HEK293 (cell line): ENCODE measurements around the gene PTTG2.

ENCODE experiments used
- CTCF ChIA-PET: fragments of 350-600 bp; formaldehyde crosslinking; extraction: SDS; loops from one replicate; lab custom pipeline; 2021; ENCODE audit warnings: antibody characterized with exemption; lab: Yijun Ruan, JAX
- POLR2A ChIA-PET: fragments of 300-600 bp; formaldehyde crosslinking; extraction: SDS; loops from one replicate; lab custom pipeline; 2020; ENCODE audit warnings: antibody characterized with exemption, inconsistent platforms; lab: Yijun Ruan, JAX
- H3K27ac ChIP-seq: fragments of 200-500 bp; sonication (Bioruptor generic); 2 replicates; pipeline ENCODE4 v1.5.1; 2014; ENCODE audit warnings: low read depth, low read length, control low read depth, inconsistent platforms; ENCODE audit errors: extremely low read depth
- H3K36me3 ChIP-seq, 2 experiments: fragments of 200-500 bp in 1 of 2; sonication (Bioruptor generic) in 1 of 2; 1 replicate in 1 of 2; 2 replicates in 1 of 2; pipeline ENCODE4 v1.5.1; 2014 to 2017; ENCODE audit warnings: inconsistent platforms in 2 of 2, low read length in 2 of 2; ENCODE audit not compliant: control insufficient read depth in 2 of 2, insufficient read depth in 1 of 2
- H3K4me1 ChIP-seq: fragments of 200-500 bp; sonication (Bioruptor generic); 2 replicates; pipeline ENCODE4 v1.5.1; 2014; ENCODE audit warnings: mild to moderate bottlenecking, low read length, inconsistent platforms; ENCODE audit not compliant: control insufficient read depth, insufficient read depth
- H3K4me3 ChIP-seq: 2 replicates; pipeline ENCODE4 v1.5.1; 2011; ENCODE audit warnings: low read depth, mild to moderate bottlenecking, control low read depth, low read length, moderate library complexity
- H3K9me3 ChIP-seq: fragments of 200-500 bp; sonication (Bioruptor generic); 2 replicates; pipeline ENCODE4 v1.5.1; 2014; ENCODE audit warnings: low read depth, low read length, inconsistent platforms; ENCODE audit not compliant: control insufficient read depth, insufficient read depth
- CTCF ChIP-seq: fragments of 450-650 bp; formaldehyde crosslinking; IDR thresholded peaks from 2 replicates; pipeline ENCODE4 v1.5.1; 2016; ENCODE audit warnings: missing biosample characterization, missing genetic modification characterization
- GLIS2 ChIP-seq: fragments of 450-650 bp; formaldehyde crosslinking; IDR thresholded peaks from 2 replicates; pipeline ENCODE4 v1.5.1; 2016; ENCODE audit warnings: missing biosample characterization, missing genetic modification characterization
- WT1 ChIP-seq: fragments of 450-650 bp; formaldehyde crosslinking; IDR thresholded peaks from 2 replicates; pipeline ENCODE4 v1.5.1; 2016; ENCODE audit warnings: missing biosample characterization, missing genetic modification characterization
- ZBTB1 ChIP-seq: fragments of 450-650 bp; formaldehyde crosslinking; IDR thresholded peaks from 2 replicates; pipeline ENCODE4 v1.5.1; 2016; ENCODE audit warnings: missing biosample characterization, missing genetic modification characterization
- ZBTB10 ChIP-seq: fragments of 450-650 bp; formaldehyde crosslinking; IDR thresholded peaks from 2 replicates; pipeline ENCODE4 v1.5.1; 2016; ENCODE audit warnings: missing biosample characterization, missing genetic modification characterization
- ZBTB7A ChIP-seq: fragments of 450-650 bp; formaldehyde crosslinking; IDR thresholded peaks from 2 replicates; pipeline ENCODE4 v1.5.1; 2016; ENCODE audit warnings: low read depth, missing biosample characterization, missing genetic modification characterization
- ZBTB8A ChIP-seq: fragments of 450-650 bp; formaldehyde crosslinking; IDR thresholded peaks from 2 replicates; pipeline ENCODE4 v1.5.1; 2016; ENCODE audit warnings: missing biosample characterization, missing genetic modification characterization
- ZFP69B ChIP-seq: fragments of 450-650 bp; formaldehyde crosslinking; IDR thresholded peaks from 2 replicates; pipeline ENCODE4 v1.5.1; 2016; ENCODE audit warnings: missing biosample characterization, missing genetic modification characterization
- ZIC2 ChIP-seq: fragments of 450-650 bp; formaldehyde crosslinking; IDR thresholded peaks from 2 replicates; pipeline ENCODE4 v1.5.1; 2016; ENCODE audit warnings: missing biosample characterization, missing genetic modification characterization
- ZNF175 ChIP-seq: fragments of 450-650 bp; formaldehyde crosslinking; IDR thresholded peaks from 2 replicates; pipeline ENCODE4 v1.5.1; 2016; ENCODE audit warnings: missing biosample characterization, missing genetic modification characterization
- ZNF274 ChIP-seq, 2 experiments: fragments of 200-500 bp in 1 of 2; fragments of 450-650 bp in 1 of 2; sonication (Bioruptor generic) in 1 of 2; formaldehyde crosslinking in 1 of 2; IDR thresholded peaks; 2 replicates each; pipeline versions ENCODE4 v1.5.1 to v1.6.1; 2014 to 2016; ENCODE audit warnings: borderline replicate concordance in 1 of 2, inconsistent platforms in 1 of 2, low read length in 1 of 2, missing biosample characterization in 1 of 2, missing genetic modification characterization in 1 of 2
- ZNF37A ChIP-seq: fragments of 450-650 bp; IDR thresholded peaks from 2 replicates; pipeline ENCODE4 v1.5.1; 2018; ENCODE audit warnings: missing biosample characterization, missing genetic modification characterization
- ZNF585B ChIP-seq: fragments of 450-650 bp; formaldehyde crosslinking; IDR thresholded peaks from 2 replicates; pipeline ENCODE4 v1.5.1; 2016; ENCODE audit warnings: missing biosample characterization, missing genetic modification characterization
- ZNF677 ChIP-seq: fragments of 450-650 bp; IDR thresholded peaks from 2 replicates; pipeline ENCODE4 v1.5.0; 2018; ENCODE audit warnings: missing biosample characterization, mild to moderate bottlenecking, missing genetic modification characterization, moderate library complexity
- ZXDB ChIP-seq: fragments of 450-650 bp; formaldehyde crosslinking; IDR thresholded peaks from 2 replicates; pipeline ENCODE4 v1.5.1; 2016; ENCODE audit warnings: missing biosample characterization, missing genetic modification characterization

The PTTG2 gene

GRCh38 chr4:37978248-37978924 lies 18.2 kb downstream of the PTTG2 start (continued):
- TF ChIP-seq ZNF585B, result no peak
- no peak for TF ChIP-seq ZXDB (tag by site-specific recombination)
- no peak for TF ChIP-seq ZFP69B (tag by site-specific recombination)
- TF ChIP-seq ZBTB10 (tag by site-specific recombination), result no peak
- TF ChIP-seq, all 188 proteins: peak for 0

GRCh38 chr4:37980246-37980645 lies 20.0 kb downstream of the PTTG2 start:
- CTCF ChIA-PET, result interaction anchor here (0.7 kb wide), 1 partner anchor 48 kb away, joined by 3 read pairs; no protein-coding TSS in a partner anchor
- TF ChIP-seq ZNF37A (tag by site-specific recombination) (no peak), GLIS2 (tag by site-specific recombination) (no peak), ZBTB8A (tag by site-specific recombination) (no peak), ZNF585B (no peak), ZNF274 (IDR thresholded peaks at IDR 0.05; ENCODE audit: low read length) (no peak), ZNF274 (tag by site-specific recombination; IDR thresholded peaks at IDR 0.05; ENCODE audit: borderline replicate concordance) (no peak), WT1 (tag by site-specific recombination) (no peak), ZNF677 (tag by site-specific recombination) (no peak), ZNF175 (tag by site-specific recombination) (no peak), ZBTB7A (no peak), ZBTB1 (tag by site-specific recombination) (no peak), CTCF (no peak)

GRCh38 chr4:37981425-37981824 lies 21.2 kb downstream of the PTTG2 start:
- Histone ChIP-seq H3K4me3 (no peak overlapping the region), H3K36me3 (no peaks in the 10 kb centered on the region), H3K4me1 (peaks cover 3% of the 10 kb centered on the region; the same call in 1 of the 2 replicates), H3K9me3 (no peaks in the 10 kb centered on the region)
- POLR2A ChIA-PET, result no interaction called here
- 0 out of 2 replicates have a peak, but pooled peaks have one; percentile 12 for TF ChIP-seq ZIC2 (tag by site-specific recombination)
- TF ChIP-seq ZBTB10 (tag by site-specific recombination), result no peak
- TF ChIP-seq, all 188 proteins: peak for 1
- H3K27ac ChIP-seq, result no peak overlapping the region
- CTCF ChIA-PET, result no interaction called here

More at GRCh38 chr4:37980246-37980645, 20.0 kb downstream of the PTTG2 start:
- POLR2A ChIA-PET, result no interaction called here
- Histone ChIP-seq H3K27ac (no peak overlapping the region), H3K9me3 (no peaks in the 10 kb centered on the region), H3K4me3 (no peak overlapping the region), H3K36me3 (no peaks in the 10 kb centered on the region), H3K4me1 (peaks cover 3% of the 10 kb centered on the region; the same call in 1 of the 2 replicates)
